Measurements from ENCODE around the gene ARHGEF4. TPM values are rescaled to one million over a fixed set of nuclear protein-coding genes. Genes with fewer than 3 reads are reported as not detected.

ARHGEF4 gene
- total and polyA plus RNA-seq, 10 of the 15 experiments (the other 5 are each of a cell fraction or from before 2014, with no cell fraction given) = 0.02 to 0.24 (median 0.16) TPM; not detected in 6

GRCh38 chr2:131022731-131023130 lies 186.0 kb downstream of the ARHGEF4 start (continued):
- no peak for TF ChIP-seq ZNF384 (IDR thresholded peaks at IDR 0.05; ENCODE audit: borderline replicate concordance, low read depth, low read length)

- no peaks in the 10 kb centered on the region for H4K20me1 ChIP-seq (ENCODE audit: control insufficient read depth, insufficient read depth)
- no peaks in the 10 kb centered on the region for H3K79me2 ChIP-seq (ENCODE audit: control insufficient read depth, insufficient read depth, low read length)
- ChIA-PET SMC1A (ENCODE audit: uncharacterized antibody, unreplicated experiment) (no interaction called here), RAD21 (ENCODE audit: unreplicated experiment) (interaction anchor here (0.6 kb wide), 1 partner anchor 229 kb away, joined by 3 read pairs; no protein-coding TSS in a partner anchor), CTCF (no interaction called here), POLR2A (no interaction called here)
- in situ Hi-C loops (cut with MboI) (no loop called here), intact Hi-C loops (cut with micrococcal nuclease; ENCODE audit: unreplicated experiment) (no loop called here)
- 33% methylated on average over 1 of the region's 1 CpG for WGBS (ENCODE audit: insufficient coverage, insufficient replicate concordance, low lambda C conversion rate, missing lambda C conversion rate)
- no TSS peak for BruUV-seq (replicated peaks)
- H3K9ac ChIP-seq (ENCODE audit: control insufficient read depth, insufficient read depth, low read length) = no peak overlapping the region
- TF ChIP-seq HDGF (IDR thresholded peaks at IDR 0.05) (no peak), MAX (IDR thresholded peaks at IDR 0.05; ENCODE audit: low read depth, low read length) (no peak), FOXK2 (IDR thresholded peaks at IDR 0.05) (no peak), ZBTB11 (CRISPR knock-in tag; IDR thresholded peaks at IDR 0.05) (no peak), KLF5 (IDR thresholded peaks at IDR 0.05; ENCODE audit: partially characterized antibody) (no peak), ZNF207 (IDR thresholded peaks at IDR 0.05; ENCODE audit: borderline replicate concordance) (no peak), EED (IDR thresholded peaks at IDR 0.05; ENCODE audit: low read depth) (no peak), IRF4 (IDR thresholded peaks at IDR 0.05; ENCODE audit: low read depth, low read length) (no peak), WRNIP1 (IDR thresholded peaks at IDR 0.05; ENCODE audit: borderline replicate concordance, low read depth, low read length) (no peak), TAF1 (IDR thresholded peaks at IDR 0.05; ENCODE audit: borderline replicate concordance, low read depth, low read length) (no peak), YBX1 (IDR thresholded peaks at IDR 0.05) (no peak), SMAD1 (IDR thresholded peaks at IDR 0.05; ENCODE audit: low read depth, partially characterized antibody) (no peak), RB1 (IDR thresholded peaks at IDR 0.05; ENCODE audit: borderline replicate concordance) (no peak)
- TF ChIP-seq, protein P1, sequence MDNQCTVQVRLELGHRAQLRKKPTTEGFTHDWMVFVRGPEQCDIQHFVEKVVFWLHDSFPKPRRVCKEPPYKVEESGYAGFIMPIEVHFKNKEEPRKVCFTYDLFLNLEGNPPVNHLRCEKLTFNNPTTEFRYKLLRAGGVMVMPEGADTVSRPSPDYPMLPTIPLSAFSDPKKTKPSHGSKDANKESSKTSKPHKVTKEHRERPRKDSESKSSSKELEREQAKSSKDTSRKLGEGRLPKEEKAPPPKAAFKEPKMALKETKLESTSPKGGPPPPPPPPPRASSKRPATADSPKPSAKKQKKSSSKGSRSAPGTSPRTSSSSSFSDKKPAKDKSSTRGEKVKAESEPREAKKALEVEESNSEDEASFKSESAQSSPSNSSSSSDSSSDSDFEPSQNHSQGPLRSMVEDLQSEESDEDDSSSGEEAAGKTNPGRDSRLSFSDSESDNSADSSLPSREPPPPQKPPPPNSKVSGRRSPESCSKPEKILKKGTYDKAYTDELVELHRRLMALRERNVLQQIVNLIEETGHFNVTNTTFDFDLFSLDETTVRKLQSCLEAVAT (IDR thresholded peaks at IDR 0.05) = no peak
- TF ChIP-seq, protein P2, sequence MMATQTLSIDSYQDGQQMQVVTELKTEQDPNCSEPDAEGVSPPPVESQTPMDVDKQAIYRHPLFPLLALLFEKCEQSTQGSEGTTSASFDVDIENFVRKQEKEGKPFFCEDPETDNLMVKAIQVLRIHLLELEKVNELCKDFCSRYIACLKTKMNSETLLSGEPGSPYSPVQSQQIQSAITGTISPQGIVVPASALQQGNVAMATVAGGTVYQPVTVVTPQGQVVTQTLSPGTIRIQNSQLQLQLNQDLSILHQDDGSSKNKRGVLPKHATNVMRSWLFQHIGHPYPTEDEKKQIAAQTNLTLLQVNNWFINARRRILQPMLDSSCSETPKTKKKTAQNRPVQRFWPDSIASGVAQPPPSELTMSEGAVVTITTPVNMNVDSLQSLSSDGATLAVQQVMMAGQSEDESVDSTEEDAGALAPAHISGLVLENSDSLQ (IDR thresholded peaks at IDR 0.05) = no peak
- no peak overlapping the region for H3K4me3 ChIP-seq
- H3K27ac ChIP-seq (ENCODE audit: control insufficient read depth, insufficient read depth) = no peak overlapping the region
- H3K36me3 ChIP-seq (ENCODE audit: control insufficient read depth in 2 of 2, insufficient read depth in 2 of 2, low read length in 1 of 2) = no peaks in the 10 kb centered on the region
- ATAC-seq (no peak), DNase-seq (ENCODE audit: low read depth, low spot score) (no peak), FAIRE-seq (no peak)
- no peaks in the 10 kb centered on the region; the same call in 2 of the 3 replicates for H3K9me3 ChIP-seq (replicated peaks; ENCODE audit: control insufficient read depth, insufficient read depth, low read length)
- H3K27me3 ChIP-seq (replicated peaks in 1 of 2; ENCODE audit: control insufficient read depth in 2 of 2, insufficient read depth in 2 of 2, low read length in 1 of 2) = no peaks in the 10 kb centered on the region
- H3K4me2 ChIP-seq (ENCODE audit: control insufficient read depth, insufficient read depth) = no peak overlapping the region
- no peak overlapping the region for H2AFZ ChIP-seq (ENCODE audit: control insufficient read depth, low read depth, low read length)
- H3K4me1 ChIP-seq (ENCODE audit: control insufficient read depth, insufficient read depth, low read length) = no peaks in the 10 kb centered on the region
These were observed 187.0 kb downstream of the ARHGEF4 start for GRCh38 chr2:131023758-131024157.
